H9 (cell line): ENCODE measurements around the gene C1orf56. TPM values are rescaled to one million over a fixed set of nuclear protein-coding genes. Genes with fewer than 3 reads are reported as not detected.

Experiments used
- DNase-seq: peaks from one replicate; pipeline ENCODE4 v3.0.0-alpha.2; 2017
- H2AFZ ChIP-seq: one replicate; pipeline ENCODE4 v1.6.1; 2013; ENCODE audit warnings: mild to moderate bottlenecking, low read length, control low read depth, moderate library complexity
- H2AK5ac ChIP-seq: 2 replicates; pipeline ENCODE4 v1.6.1; 2013; ENCODE audit warnings: low read length, control low read depth, mixed read lengths; ENCODE audit not compliant: insufficient read length
- H2BK120ac ChIP-seq: one replicate; pipeline ENCODE4 v1.6.1; 2013; ENCODE audit warnings: low read depth, mild to moderate bottlenecking, low read length, control low read depth, inconsistent platforms; ENCODE audit not compliant: poor library complexity, severe bottlenecking
- H2BK12ac ChIP-seq: 2 replicates; pipeline ENCODE4 v1.6.1; 2013; ENCODE audit warnings: low read length, control low read depth, mixed read lengths, low read depth; ENCODE audit not compliant: insufficient read length
- H2BK15ac ChIP-seq: 2 replicates; pipeline ENCODE4 v1.6.1; 2013; ENCODE audit warnings: low read depth, low read length, control low read depth
- H2BK20ac ChIP-seq: one replicate; pipeline ENCODE4 v1.6.1; 2013; ENCODE audit warnings: low read depth, mild to moderate bottlenecking, low read length, control low read depth, inconsistent platforms; ENCODE audit not compliant: poor library complexity, severe bottlenecking
- H2BK5ac ChIP-seq: 2 replicates; pipeline ENCODE4 v1.6.1; 2013; ENCODE audit warnings: low read length, control low read depth, mixed read lengths; ENCODE audit not compliant: insufficient read length
- H3K14ac ChIP-seq: 2 replicates; pipeline ENCODE4 v1.6.1; 2013; ENCODE audit warnings: low read length, control low read depth; ENCODE audit not compliant: insufficient read depth
- H3K18ac ChIP-seq: 2 replicates; pipeline ENCODE4 v1.6.1; 2013; ENCODE audit warnings: low read depth, mild to moderate bottlenecking, mixed read lengths, low read length, control low read depth; ENCODE audit not compliant: insufficient read length
- H3K23ac ChIP-seq: 2 replicates; pipeline ENCODE4 v1.6.1; 2013; ENCODE audit warnings: low read length, control low read depth, mixed read lengths, low read depth; ENCODE audit not compliant: insufficient read length
- H3K23me2 ChIP-seq: 2 replicates; pipeline ENCODE4 v1.6.1; 2013; ENCODE audit warnings: low read depth, mild to moderate bottlenecking, mixed read lengths, low read length, control low read depth; ENCODE audit not compliant: insufficient read length, poor library complexity, severe bottlenecking
- H3K27ac ChIP-seq: 2 replicates; pipeline ENCODE4 v1.5.1; 2013; ENCODE audit warnings: low read length, control low read depth, mixed read lengths, low read depth; ENCODE audit not compliant: insufficient read length
- H3K27me3 ChIP-seq: 2 replicates; pipeline ENCODE4 v1.6.1; 2013; ENCODE audit warnings: low read length, control low read depth, inconsistent platforms; ENCODE audit not compliant: insufficient read depth
- H3K4ac ChIP-seq: 2 replicates; pipeline ENCODE4 v1.6.1; 2013; ENCODE audit warnings: low read depth, mild to moderate bottlenecking, control low read depth, inconsistent platforms, low read length, moderate library complexity
- H3K4me1 ChIP-seq: 2 replicates; pipeline ENCODE4 v1.6.1; 2013; ENCODE audit warnings: low read length, control low read depth, inconsistent platforms; ENCODE audit not compliant: insufficient read depth
- H3K4me2 ChIP-seq: 2 replicates; pipeline ENCODE4 v1.6.1; 2013; ENCODE audit warnings: low read length, control low read depth, mixed read lengths; ENCODE audit not compliant: insufficient read length, insufficient read depth
- H3K56ac ChIP-seq: 2 replicates; pipeline ENCODE4 v1.6.1; 2013; ENCODE audit warnings: low read depth, mild to moderate bottlenecking, mixed read lengths, low read length, control low read depth; ENCODE audit not compliant: insufficient read length
- H3K79me1 ChIP-seq: 2 replicates; pipeline ENCODE4 v1.6.1; 2013; ENCODE audit warnings: low read depth, mild to moderate bottlenecking, moderate library complexity, low read length, control low read depth, inconsistent platforms; ENCODE audit not compliant: insufficient read depth, poor library complexity, severe bottlenecking
- H3K79me2 ChIP-seq: 2 replicates; pipeline ENCODE4 v1.6.1; 2013; ENCODE audit warnings: low read length, control low read depth, inconsistent platforms; ENCODE audit not compliant: insufficient read depth
- H3K9ac ChIP-seq: 2 replicates; pipeline ENCODE4 v1.6.1; 2013; ENCODE audit warnings: low read length, control low read depth, mixed read lengths; ENCODE audit not compliant: insufficient read length; ENCODE audit errors: extremely low read depth
- H3K9me3 ChIP-seq: one replicate; pipeline ENCODE4 v1.6.1; 2013; ENCODE audit warnings: low read depth, low read length, inconsistent platforms; ENCODE audit not compliant: control insufficient read depth
- H3T11ph ChIP-seq: one replicate; pipeline ENCODE4 v1.6.1; 2013; ENCODE audit warnings: mild to moderate bottlenecking, low read length, control low read depth, inconsistent platforms
- H4K20me1 ChIP-seq: one replicate; pipeline ENCODE4 v1.6.1; 2013; ENCODE audit not compliant: control insufficient read depth, insufficient read length, insufficient read depth
- H4K5ac ChIP-seq: 2 replicates; pipeline ENCODE4 v1.6.1; 2013; ENCODE audit warnings: low read depth, mild to moderate bottlenecking, mixed read lengths, low read length, control low read depth; ENCODE audit not compliant: insufficient read length
- H4K8ac ChIP-seq: replicated peaks from 2 replicates; pipeline ENCODE4 v1.6.1; 2013; ENCODE audit warnings: low read length, control low read depth, mixed read lengths, low read depth; ENCODE audit not compliant: insufficient read length
- H4K91ac ChIP-seq: 2 replicates; pipeline ENCODE4 v1.6.1; 2013; ENCODE audit warnings: low read depth, mild to moderate bottlenecking, moderate library complexity, mixed read lengths, low read length, control low read depth; ENCODE audit not compliant: insufficient read length
- H3K27ac Mint-ChIP-seq, 3 experiments: 2 replicates in 2 of 3; 3 replicates in 1 of 3; pipeline ENCODE4 v1.8.0; 2020 to 2021; ENCODE audit warnings: mixed read lengths in 3 of 3, mild to moderate bottlenecking in 1 of 3, moderate library complexity in 1 of 3
- H3K27me3 Mint-ChIP-seq: 2 replicates; pipeline ENCODE4 v1.8.0; 2021; ENCODE audit warnings: low read depth, mild to moderate bottlenecking, moderate library complexity, mixed read lengths
- H3K36me3 Mint-ChIP-seq, 3 experiments: 2 replicates in 2 of 3; 3 replicates in 1 of 3; pipeline ENCODE4 v1.8.0; 2020 to 2021; ENCODE audit warnings: low read depth in 3 of 3, mixed read lengths in 3 of 3; ENCODE audit not compliant: insufficient read depth in 1 of 3
- H3K4me1 Mint-ChIP-seq, 2 experiments: 2 replicates each; pipeline ENCODE4 v1.8.0; 2020; ENCODE audit warnings: mixed read lengths in 2 of 2
- H3K4me3 Mint-ChIP-seq, 2 experiments: 2 replicates in 1 of 2; 3 replicates in 1 of 2; pipeline ENCODE4 v1.8.0; 2020 to 2021; ENCODE audit warnings: mild to moderate bottlenecking in 2 of 2, mixed read lengths in 2 of 2, moderate library complexity in 1 of 2
- H3K9me3 Mint-ChIP-seq, 2 experiments: 2 replicates in 1 of 2; 3 replicates in 1 of 2; pipeline ENCODE4 v1.8.0; 2020; ENCODE audit warnings: mild to moderate bottlenecking in 2 of 2, mixed read lengths in 2 of 2, moderate library complexity in 1 of 2
- WGBS: extraction: QIAGEN DNeasy Blood & Tissue Kit; methylation state at CpG from one replicate; pipeline ENCODE4 v1.1.7; 2013; ENCODE audit warnings: missing lambda C conversion rate, low lambda C conversion rate, mixed read lengths; ENCODE audit not compliant: insufficient read length; ENCODE audit errors: extremely low coverage; 5-methylcytosine and 5-hydroxymethylcytosine counted together
- total RNA-seq: library from RNA; stranded (reverse); gene quantifications from 2 replicates; pipeline ENCODE4 v1.2.1, GENCODE V29; 2021
- TF ChIP-seq, protein P1 (sequence below): fragments of 200-600 bp; sonication (generic); conservative IDR thresholded peaks from 3 replicates; pipeline ENCODE4 v1.8.0; 2021; ENCODE audit warnings: antibody characterized with exemption, mild to moderate bottlenecking

Gene C1orf56
- total RNA-seq, 1 experiment from 2014 or later, result 4.8 TPM

DNA sequence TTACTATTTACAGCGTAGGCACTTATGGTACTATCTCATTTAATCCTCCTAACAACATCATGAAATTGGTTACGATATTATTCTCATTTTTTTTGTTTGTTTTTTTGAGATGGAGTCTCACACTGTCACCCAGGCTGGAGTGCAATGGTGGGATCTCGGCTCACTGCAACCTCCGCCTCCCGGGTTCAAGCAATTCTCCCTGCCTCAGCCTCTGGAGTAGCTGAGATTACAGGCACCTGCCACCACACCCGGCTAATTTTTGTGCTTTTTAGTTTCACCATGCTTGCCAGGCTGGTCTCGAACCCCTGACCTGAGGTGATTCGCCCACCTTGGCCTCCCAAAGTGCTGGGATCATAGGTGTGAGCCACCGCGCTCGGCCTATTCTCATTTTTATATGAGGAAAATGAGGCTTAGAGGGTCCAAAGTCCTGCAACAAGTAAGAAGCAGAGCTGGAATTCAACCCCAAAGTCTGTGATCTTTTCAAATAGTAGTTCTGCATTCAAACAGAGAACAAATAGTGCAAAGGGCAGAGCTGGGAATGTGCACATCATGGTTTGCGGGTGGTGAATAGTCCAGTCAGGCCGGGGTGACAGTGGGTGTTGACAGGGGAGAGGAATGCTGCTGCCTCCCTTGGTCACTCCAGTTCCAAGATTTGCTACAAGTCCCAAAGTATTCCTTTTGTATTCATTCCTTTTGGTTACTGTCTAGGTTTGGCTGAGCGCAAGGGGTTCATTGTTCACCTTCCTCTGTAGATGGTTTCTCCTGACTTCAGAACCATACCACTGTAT is 34.7 kb upstream of the C1orf56 start:
- Mint-ChIP-seq H3K36me3 (peaks cover 0 to 2% (median 0%) of the 10 kb centered on the region in 3 experiments; a peak in 1 of 7 replicates), H3K9me3 (no peaks in the 10 kb centered on the region; a peak in 2 of 5 replicates), H3K27ac (no peak overlapping the region), H3K27me3 (no peaks in the 10 kb centered on the region), H3K4me3 (no peak overlapping the region), H3K4me1 (peaks cover 9 to 12% of the 10 kb centered on the region in 2 experiments)
- Histone ChIP-seq H4K20me1 (no peaks in the 10 kb centered on the region), H3K23me2 (peaks cover 9% of the 10 kb centered on the region), H3K4me2 (no peak overlapping the region), H4K91ac (no peak overlapping the region), H2BK120ac (no peak overlapping the region), H3K23ac (no peak overlapping the region), H4K8ac (no peak overlapping the region), H3K4me1 (peaks cover 1% of the 10 kb centered on the region; the same call in 1 of the 2 replicates), H3K27ac (no peak overlapping the region), H2AFZ (no peak overlapping the region), H2BK12ac (no peak overlapping the region), H2AK5ac (no peak overlapping the region), H3K14ac (no peak overlapping the region), H3K27me3 (no peaks in the 10 kb centered on the region), H3K56ac (no peak overlapping the region), H3K18ac (no peak overlapping the region), H3T11ph (no peak overlapping the region), H3K9ac (no peak overlapping the region), H3K9me3 (no peaks in the 10 kb centered on the region), H4K5ac (no peak overlapping the region), H3K4ac (no peak overlapping the region), H3K79me1 (no peaks in the 10 kb centered on the region), H2BK5ac (no peak overlapping the region), H3K79me2 (no peaks in the 10 kb centered on the region; the same call in 1 of the 2 replicates), H2BK15ac (no peak overlapping the region), H2BK20ac (no peak overlapping the region)
- DNase-seq, result no peak
- TF ChIP-seq, protein P1, sequence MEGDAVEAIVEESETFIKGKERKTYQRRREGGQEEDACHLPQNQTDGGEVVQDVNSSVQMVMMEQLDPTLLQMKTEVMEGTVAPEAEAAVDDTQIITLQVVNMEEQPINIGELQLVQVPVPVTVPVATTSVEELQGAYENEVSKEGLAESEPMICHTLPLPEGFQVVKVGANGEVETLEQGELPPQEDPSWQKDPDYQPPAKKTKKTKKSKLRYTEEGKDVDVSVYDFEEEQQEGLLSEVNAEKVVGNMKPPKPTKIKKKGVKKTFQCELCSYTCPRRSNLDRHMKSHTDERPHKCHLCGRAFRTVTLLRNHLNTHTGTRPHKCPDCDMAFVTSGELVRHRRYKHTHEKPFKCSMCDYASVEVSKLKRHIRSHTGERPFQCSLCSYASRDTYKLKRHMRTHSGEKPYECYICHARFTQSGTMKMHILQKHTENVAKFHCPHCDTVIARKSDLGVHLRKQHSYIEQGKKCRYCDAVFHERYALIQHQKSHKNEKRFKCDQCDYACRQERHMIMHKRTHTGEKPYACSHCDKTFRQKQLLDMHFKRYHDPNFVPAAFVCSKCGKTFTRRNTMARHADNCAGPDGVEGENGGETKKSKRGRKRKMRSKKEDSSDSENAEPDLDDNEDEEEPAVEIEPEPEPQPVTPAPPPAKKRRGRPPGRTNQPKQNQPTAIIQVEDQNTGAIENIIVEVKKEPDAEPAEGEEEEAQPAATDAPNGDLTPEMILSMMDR, result no peak
- no CpG with 5 or more reads among the region's 14 CpGs for WGBS
